T-cell (primary cell): Measurements from ENCODE around the gene PPP1R3D. TPM values are rescaled to one million over a fixed set of nuclear protein-coding genes. Genes with fewer than 3 reads are reported as not detected.

ENCODE experiments used
- ATAC-seq, 4 experiments: fragments of 200-7000 bp in 3 of 4; fragments of 150-1000 bp in 1 of 4; cut with Tn5 transposase; replicated peaks in 1 of 4; 1 replicate in 3 of 4; 2 replicates in 1 of 4; pipeline ENCODE4 v1.10.0; 2021; ENCODE audit warnings: moderate library complexity in 3 of 4, mild to moderate bottlenecking in 2 of 4, moderate number of reproducible peaks in 1 of 4
- CTCF ChIA-PET, 2 donors: fragments of 300-600 bp; sonication (Branson Sonifier 250); formaldehyde crosslinking; loops; one replicate each; lab custom pipeline; 2022; ENCODE audit warnings: antibody characterized with exemption in 2 of 2; lab: Charles Lee
- POLR2A ChIA-PET, 2 donors: fragments of 300-600 bp; sonication (Branson Sonifier 250); formaldehyde crosslinking; loops; one replicate each; lab custom pipeline; 2022; ENCODE audit warnings: antibody characterized with exemption in 2 of 2; lab: Charles Lee
- DNase-seq, 35 experiments: peaks; one replicate each; pipeline versions ENCODE4 v3.0.0 to v3.0.0-alpha.2; 2013 to 2023
- H3K27ac ChIP-seq: one replicate; pipeline ENCODE4 v1.5.1; 2013; ENCODE audit warnings: low read length
- H3K27me3 ChIP-seq, 2 experiments: replicated peaks in 1 of 2; 1 replicate in 1 of 2; 2 replicates in 1 of 2; pipeline versions ENCODE4 v1.6.1 to v1.7.0; 2013; ENCODE audit warnings: low read length in 1 of 2, mixed read lengths in 1 of 2; ENCODE audit not compliant: control insufficient read depth in 2 of 2, insufficient read depth in 2 of 2; ENCODE audit errors: extremely low read depth in 1 of 2
- H3K36me3 ChIP-seq, 2 donors: 1 replicate in 1 of 2; 2 replicates in 1 of 2; pipeline versions ENCODE4 v1.6.1 to v1.7.0; 2013; ENCODE audit warnings: low read length in 1 of 2; ENCODE audit not compliant: control insufficient read depth in 2 of 2, insufficient read depth in 1 of 2; ENCODE audit errors: extremely low read depth in 1 of 2
- H3K4me1 ChIP-seq, 2 experiments: 1 replicate in 1 of 2; 2 replicates in 1 of 2; pipeline versions ENCODE4 v1.6.1 to v1.7.0; 2013; ENCODE audit warnings: low read length in 2 of 2, mixed read lengths in 1 of 2; ENCODE audit not compliant: insufficient read depth in 2 of 2, control insufficient read depth in 1 of 2; ENCODE audit errors: extremely low read depth in 1 of 2
- H3K4me3 ChIP-seq, 2 donors: 1 replicate in 1 of 2; 2 replicates in 1 of 2; pipeline versions ENCODE4 v1.5.1 to v1.7.0; 2013; ENCODE audit warnings: mild to moderate bottlenecking in 2 of 2, low read length in 1 of 2, moderate library complexity in 1 of 2; ENCODE audit not compliant: control insufficient read depth in 1 of 2; ENCODE audit errors: extremely low read depth in 1 of 2
- H3K9me3 ChIP-seq: 2 replicates; pipeline ENCODE4 v1.7.0; 2013
- H3K27ac Mint-ChIP-seq, 2 donors: one replicate each; pipeline ENCODE4 v1.8.0; 2020 to 2021; ENCODE audit warnings: mild to moderate bottlenecking in 2 of 2, mixed read lengths in 2 of 2
- H3K27me3 Mint-ChIP-seq, 2 donors: one replicate each; pipeline ENCODE4 v1.8.0; 2021 to 2022; ENCODE audit warnings: mixed read lengths in 2 of 2
- H3K36me3 Mint-ChIP-seq: one replicate; pipeline ENCODE4 v1.8.0; 2021; ENCODE audit warnings: mixed read lengths
- H3K4me1 Mint-ChIP-seq, 3 donors: one replicate each; pipeline ENCODE4 v1.8.0; 2020 to 2022; ENCODE audit warnings: mixed read lengths in 3 of 3, mild to moderate bottlenecking in 1 of 3
- H3K4me3 Mint-ChIP-seq, 3 donors: one replicate each; pipeline ENCODE4 v1.8.0; 2020 to 2022; ENCODE audit warnings: mild to moderate bottlenecking in 3 of 3, mixed read lengths in 3 of 3, moderate library complexity in 3 of 3
- H3K9me3 Mint-ChIP-seq, 3 donors: one replicate each; pipeline ENCODE4 v1.8.0; 2020 to 2022; ENCODE audit warnings: mixed read lengths in 3 of 3
- WGBS: methylation state at CpG from one replicate; pipeline ENCODE4 v1.1.5; 2013; ENCODE audit warnings: missing lambda C conversion rate; ENCODE audit not compliant: insufficient coverage; 5-methylcytosine and 5-hydroxymethylcytosine counted together
- total RNA-seq, 35 experiments: library from RNA in 6 of 35; stranded (reverse) in 6 of 35; fragments of 120-200 nt in 1 of 35; gene quantifications; one replicate each; pipeline versions ENCODE4 v1.2.1 to v1.2.4 and lab custom pipeline; 2013 to 2026

The PPP1R3D gene
- total RNA-seq, 5 donors from 2014 or later (not counting 1 experiment from before 2014, with no cell fraction given), result 3.6 to 10.9 (median 9.7) TPM

DNA sequence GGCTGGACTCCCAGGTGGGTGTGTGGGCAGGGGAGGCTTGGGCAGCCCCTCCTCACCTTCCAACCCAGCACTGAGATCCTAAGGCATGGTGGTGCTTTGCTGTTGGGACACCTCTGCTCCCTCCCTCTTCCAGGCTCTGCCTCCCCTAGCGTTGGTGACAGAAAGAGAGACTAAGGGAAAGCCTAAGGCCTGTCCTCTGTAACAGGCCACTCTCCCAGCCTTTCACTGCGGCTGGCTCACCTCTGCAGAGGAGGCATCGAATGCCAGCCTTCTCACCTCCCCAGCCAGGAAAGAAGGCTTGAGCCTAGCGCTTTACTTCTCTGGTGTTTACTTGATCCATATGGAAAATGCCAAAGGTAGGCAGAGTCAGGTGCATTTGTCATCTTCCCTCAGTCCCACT, 14.6 kb upstream of the PPP1R3D start:
- Histone ChIP-seq H3K4me1 (no peaks in the 10 kb centered on the region), H3K27ac (no peak overlapping the region), H3K36me3 (peaks cover 0 to 5% of the 10 kb centered on the region in 2 donors), H3K9me3 (no peaks in the 10 kb centered on the region), H3K4me3 (no peak overlapping the region), H3K27me3 (no peaks in the 10 kb centered on the region)
- ChIA-PET POLR2A (no interaction called here), CTCF (no interaction called here)
- Mint-ChIP-seq H3K27me3 (no peaks in the 10 kb centered on the region), H3K36me3 (peaks cover 3% of the 10 kb centered on the region), H3K4me3 (no peak overlapping the region), H3K9me3 (no peaks in the 10 kb centered on the region), H3K27ac (no peak overlapping the region), H3K4me1 (no peaks in the 10 kb centered on the region)
- DNase-seq (no peak), ATAC-seq (no peak)
- WGBS, result 100% methylated on average over 3 of the region's 4 CpGs

DNA sequence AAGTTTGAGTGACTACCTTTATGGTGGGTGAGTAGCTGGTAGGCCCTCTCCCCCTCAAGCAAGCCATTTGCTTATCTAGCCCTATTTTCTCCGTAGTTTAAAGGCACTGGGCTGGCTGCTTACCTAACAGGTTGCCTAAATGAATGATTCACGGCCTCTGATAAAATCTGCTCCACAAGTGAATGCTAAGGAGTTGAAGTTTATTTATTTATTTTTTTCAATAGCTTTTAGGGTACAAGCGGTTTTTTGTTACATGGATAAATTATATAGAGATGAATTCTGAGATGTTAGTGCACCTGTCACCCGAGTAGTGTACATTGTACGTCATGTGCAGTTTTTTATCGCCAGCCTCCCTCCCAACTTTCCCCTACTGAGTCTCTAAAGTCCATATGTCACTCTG, 9.8 kb upstream of the PPP1R3D start:
- 90% methylated on average over 2 of the region's 6 CpGs for WGBS
- no peaks in the 10 kb centered on the region for H3K27me3 ChIP-seq
- no peaks in the 10 kb centered on the region for H3K9me3 ChIP-seq
- peaks cover 5 to 6% of the 10 kb centered on the region in 2 experiments for H3K4me1 ChIP-seq
- no peak for ATAC-seq
- ChIA-PET CTCF (interaction anchor here (1.1 to 2.9 kb wide), 6 partner anchors 9 to 315 kb away, joined by 3 to 16 read pairs (median 8); partner anchors contain the start of genes FAM217B (in 1 of the 2), PPP1R3D (in 1 of the 2) and SYCP2 (in 1 of the 2)), POLR2A (no interaction called here)
- no peaks in the 10 kb centered on the region for H3K9me3 Mint-ChIP-seq
- H3K4me1 Mint-ChIP-seq, result peaks cover 18 to 30% (median 20%) of the 10 kb centered on the region in 3 donors
- DNase-seq, result no peak
- H3K27ac Mint-ChIP-seq, result peak overlapping the region in 1 of 2 donors; percentile 22
- H3K27me3 Mint-ChIP-seq, result no peaks in the 10 kb centered on the region
- H3K4me3 Mint-ChIP-seq, result no peak overlapping the region
- peaks cover 0 to 12% of the 10 kb centered on the region in 2 donors for H3K36me3 ChIP-seq
- no peak overlapping the region for H3K4me3 ChIP-seq
- peak overlapping the region; percentile 22 for H3K27ac ChIP-seq
- peaks cover 3% of the 10 kb centered on the region for H3K36me3 Mint-ChIP-seq

GRCh38 chr20:59948828-59949720, 9.0 kb upstream of the PPP1R3D start:
- Mint-ChIP-seq H3K4me3 (peak overlapping the region; percentile 56 to 62 (median 60)), H3K27ac (peak overlapping the region; percentile 95 to 97), H3K27me3 (no peaks in the 10 kb centered on the region), H3K9me3 (no peaks in the 10 kb centered on the region), H3K4me1 (peaks cover 22 to 33% (median 24%) of the 10 kb centered on the region in 3 donors), H3K36me3 (peaks cover 11% of the 10 kb centered on the region)
- Histone ChIP-seq H3K9me3 (no peaks in the 10 kb centered on the region), H3K4me3 (no peak overlapping the region), H3K36me3 (peaks cover 0 to 20% of the 10 kb centered on the region in 2 donors), H3K27me3 (no peaks in the 10 kb centered on the region), H3K4me1 (peaks cover 5 to 6% of the 10 kb centered on the region in 2 experiments), H3K27ac (peak overlapping the region; percentile 55)
- DNase-seq, result peak in 19 of 35 experiments; percentile 11 to 81 (median 34)
- peak; percentile 80 to 93 (median 89) for ATAC-seq
- no CpG with 5 or more reads among the region's 7 CpGs for WGBS
- ChIA-PET POLR2A (interaction anchor here (0.6 to 0.7 kb wide), 2 partner anchors 9 to 314 kb away, joined by 3 read pairs; partner anchors contain the start of genes FAM217B (in 1 of the 2) and PPP1R3D (in 1 of the 2)), CTCF (interaction anchor here (0.6 to 2.9 kb wide), 10 partner anchors 9 to 316 kb away, joined by 3 to 16 read pairs (median 5); partner anchors contain the start of genes FAM217B (in 1 of the 2), PPP1R3D (in 1 of the 2) and SYCP2 (in 1 of the 2))

- Histone ChIP-seq H3K27me3 (no peaks in the 10 kb centered on the region), H3K4me1 (peaks cover 5 to 6% of the 10 kb centered on the region in 2 experiments), H3K4me3 (no peak overlapping the region), H3K27ac (peak overlapping the region; percentile 55), H3K36me3 (peaks cover 0 to 26% of the 10 kb centered on the region in 2 donors), H3K9me3 (no peaks in the 10 kb centered on the region)
- no peak for ATAC-seq
- H3K36me3 Mint-ChIP-seq, result peaks cover 12% of the 10 kb centered on the region
- no peaks in the 10 kb centered on the region for H3K27me3 Mint-ChIP-seq
- no peak for DNase-seq
- ChIA-PET CTCF (interaction anchor here (0.6 to 2.9 kb wide), 6 partner anchors 8 to 315 kb away, joined by 3 to 16 read pairs (median 8); partner anchors contain the start of genes FAM217B (in 1 of the 2), PPP1R3D (in 1 of the 2) and SYCP2 (in 1 of the 2)), POLR2A (interaction anchor here (0.6 to 0.7 kb wide), 2 partner anchors 8 to 315 kb away, joined by 3 read pairs; partner anchors contain the start of genes FAM217B (in 1 of the 2) and PPP1R3D (in 1 of the 2))
- WGBS, result no CpG with 5 or more reads among the region's 1 CpG
- peak overlapping the region; percentile 95 to 97 for H3K27ac Mint-ChIP-seq
- H3K4me1 Mint-ChIP-seq, result peaks cover 22 to 33% (median 24%) of the 10 kb centered on the region in 3 donors
- H3K9me3 Mint-ChIP-seq, result no peaks in the 10 kb centered on the region
- peak overlapping the region in 1 of 3 donors; percentile 60 for H3K4me3 Mint-ChIP-seq
These were observed 8.1 kb upstream of the PPP1R3D start for GRCh38 chr20:59948212-59948611.

DNA sequence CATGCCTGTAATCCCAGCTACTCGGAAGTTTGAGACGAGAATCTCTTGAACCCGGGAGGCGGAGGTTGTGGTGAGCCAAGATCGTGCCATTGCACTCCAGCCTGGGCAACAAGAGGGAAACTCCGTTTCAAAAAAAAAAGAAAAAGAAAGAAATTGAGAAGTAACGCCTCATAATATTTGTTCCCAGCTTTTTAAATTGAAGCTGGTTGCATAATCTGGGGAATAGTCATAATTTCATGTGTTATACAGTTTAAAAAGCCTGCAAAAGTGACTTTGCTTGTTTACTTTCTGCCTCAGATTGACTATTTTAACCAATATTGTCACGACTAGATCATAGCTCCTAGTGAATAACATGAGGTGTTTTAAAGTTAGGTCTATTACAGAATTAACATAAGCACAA, 7.3 kb upstream of the PPP1R3D start:
- H3K4me1 ChIP-seq, result peaks cover 5 to 6% of the 10 kb centered on the region in 2 experiments
- Mint-ChIP-seq H3K27ac (peak overlapping the region in 1 of 2 donors; percentile 8), H3K36me3 (peaks cover 16% of the 10 kb centered on the region), H3K4me3 (no peak overlapping the region), H3K4me1 (peaks cover 22 to 33% (median 24%) of the 10 kb centered on the region in 3 donors), H3K9me3 (no peaks in the 10 kb centered on the region), H3K27me3 (no peaks in the 10 kb centered on the region)
- no peak overlapping the region for H3K4me3 ChIP-seq
- H3K9me3 ChIP-seq, result no peaks in the 10 kb centered on the region
- ChIA-PET CTCF (interaction anchor here in 1 of 2 donors (0.6 kb wide), 1 partner anchor 105 kb away, joined by 3 read pairs; no protein-coding TSS in a partner anchor), POLR2A (no interaction called here)
- H3K27me3 ChIP-seq, result no peaks in the 10 kb centered on the region
- H3K27ac ChIP-seq, result no peak overlapping the region
- peaks cover 0 to 28% of the 10 kb centered on the region in 2 donors for H3K36me3 ChIP-seq
- ATAC-seq (no peak), DNase-seq (no peak)
- 100% methylated on average over 2 of the region's 8 CpGs for WGBS

GRCh38 chr20:59945731-59946130, 5.6 kb upstream of the PPP1R3D start:
- H3K4me1 ChIP-seq, result peaks cover 5 to 12% of the 10 kb centered on the region in 2 experiments
- no peak overlapping the region for H3K27ac ChIP-seq
- ATAC-seq, result no peak
- H3K27me3 ChIP-seq, result no peaks in the 10 kb centered on the region
- no peaks in the 10 kb centered on the region for H3K9me3 Mint-ChIP-seq
- no peak overlapping the region for H3K4me3 ChIP-seq
- no peaks in the 10 kb centered on the region for H3K27me3 Mint-ChIP-seq
- no peak for DNase-seq
- peak overlapping the region in 1 of 2 donors; percentile 23 for H3K27ac Mint-ChIP-seq
- H3K4me3 Mint-ChIP-seq, result no peak overlapping the region
- ChIA-PET CTCF (interaction anchor here in 1 of 2 donors (1.1 kb wide), 1 partner anchor 9 kb away, joined by 3 read pairs; no protein-coding TSS in a partner anchor), POLR2A (no interaction called here)
- WGBS, result no CpG with 5 or more reads among the region's 2 CpGs
- peaks cover 0 to 26% of the 10 kb centered on the region in 2 donors for H3K36me3 ChIP-seq
- H3K9me3 ChIP-seq, result no peaks in the 10 kb centered on the region
- peaks cover 18% of the 10 kb centered on the region for H3K36me3 Mint-ChIP-seq
- peaks cover 35 to 50% (median 40%) of the 10 kb centered on the region in 3 donors for H3K4me1 Mint-ChIP-seq
